SK-N-DZ (cell line): ENCODE results near the gene IL4I1.

Experiments used
- DNase-seq: peaks from one replicate; pipeline ENCODE4 v3.0.0-alpha.2; 2015; ENCODE audit warnings: low spot score

Gene IL4I1

GRCh38 chr19:49863935-49864320 is 32.8 kb downstream of the IL4I1 start:
- no peak for DNase-seq

DNA sequence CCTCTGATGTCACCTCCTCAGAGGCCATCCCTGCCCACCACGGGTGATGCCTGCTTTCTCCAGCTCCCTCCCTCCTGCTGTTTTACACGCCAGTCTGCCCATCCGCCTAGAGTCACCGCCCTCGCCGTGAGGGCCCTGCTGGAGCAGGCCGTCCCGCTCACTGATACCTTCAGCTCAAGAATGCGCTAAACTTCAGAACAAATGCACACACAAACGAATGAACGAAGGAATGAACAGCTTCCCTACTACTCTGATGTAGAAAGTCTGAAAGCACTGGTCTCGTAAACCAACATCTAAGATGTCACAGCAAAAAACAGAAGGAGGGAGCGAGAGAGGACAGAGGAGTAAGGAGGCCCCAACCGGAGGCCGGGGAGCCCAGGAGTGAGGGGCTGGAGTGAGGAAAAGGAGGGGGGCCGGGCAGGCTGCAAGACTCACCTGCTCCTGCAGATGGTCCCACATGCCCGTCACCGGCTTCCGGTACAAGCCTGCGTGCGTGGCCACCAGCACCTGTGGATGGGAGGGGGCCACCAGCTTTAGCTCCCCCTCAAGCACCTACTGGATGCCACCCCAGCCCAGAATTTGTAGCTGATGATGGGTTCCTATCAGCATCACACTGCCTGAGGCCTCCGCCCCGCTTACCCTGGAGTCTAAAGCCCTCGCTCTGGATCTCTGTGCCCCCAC is 33.3 kb downstream of the IL4I1 start:
- no peak for DNase-seq

DNA sequence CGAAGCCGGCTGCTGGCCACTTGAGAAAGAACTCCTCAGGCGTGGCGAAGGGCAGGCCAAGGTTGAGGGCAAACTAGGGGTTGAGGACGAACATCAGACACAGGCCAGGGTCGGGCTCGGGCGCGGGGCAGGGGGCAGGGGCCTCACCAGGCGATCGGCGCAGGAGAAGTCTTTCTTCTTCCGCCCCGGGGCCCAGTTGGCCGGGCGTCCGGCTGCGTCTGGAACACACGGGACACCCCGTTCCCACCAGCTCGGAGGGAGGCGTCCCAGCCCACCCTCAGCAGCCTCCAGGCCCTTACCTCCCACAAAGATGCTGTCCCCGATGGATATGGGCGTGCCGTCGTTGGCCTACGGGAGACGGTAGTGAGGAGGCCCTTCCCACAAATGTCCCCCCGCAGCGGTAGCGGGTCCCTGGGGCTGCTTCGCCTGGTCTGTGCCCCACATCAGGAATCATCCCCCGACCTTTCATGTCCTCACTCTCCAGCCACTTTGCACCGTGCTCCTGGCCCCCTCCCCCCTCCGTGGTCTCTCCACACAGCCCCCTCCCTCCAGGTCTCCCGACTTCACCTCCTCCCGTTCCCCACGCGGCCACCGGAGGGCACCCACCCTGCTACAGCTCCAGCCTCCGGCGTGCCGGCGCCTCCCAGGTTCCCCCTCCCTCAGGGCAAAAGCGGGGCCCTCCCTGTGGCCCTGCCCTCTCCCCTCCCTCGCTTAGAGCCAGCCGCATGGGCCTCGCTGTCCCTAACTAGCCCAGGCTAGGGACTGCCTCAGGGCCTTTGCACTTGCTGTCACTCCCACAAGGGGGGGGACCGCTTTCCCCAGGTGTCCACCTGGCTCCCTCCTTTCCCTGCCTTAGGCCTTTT is 34.1 kb downstream of the IL4I1 start:
- no peak for DNase-seq

DNA sequence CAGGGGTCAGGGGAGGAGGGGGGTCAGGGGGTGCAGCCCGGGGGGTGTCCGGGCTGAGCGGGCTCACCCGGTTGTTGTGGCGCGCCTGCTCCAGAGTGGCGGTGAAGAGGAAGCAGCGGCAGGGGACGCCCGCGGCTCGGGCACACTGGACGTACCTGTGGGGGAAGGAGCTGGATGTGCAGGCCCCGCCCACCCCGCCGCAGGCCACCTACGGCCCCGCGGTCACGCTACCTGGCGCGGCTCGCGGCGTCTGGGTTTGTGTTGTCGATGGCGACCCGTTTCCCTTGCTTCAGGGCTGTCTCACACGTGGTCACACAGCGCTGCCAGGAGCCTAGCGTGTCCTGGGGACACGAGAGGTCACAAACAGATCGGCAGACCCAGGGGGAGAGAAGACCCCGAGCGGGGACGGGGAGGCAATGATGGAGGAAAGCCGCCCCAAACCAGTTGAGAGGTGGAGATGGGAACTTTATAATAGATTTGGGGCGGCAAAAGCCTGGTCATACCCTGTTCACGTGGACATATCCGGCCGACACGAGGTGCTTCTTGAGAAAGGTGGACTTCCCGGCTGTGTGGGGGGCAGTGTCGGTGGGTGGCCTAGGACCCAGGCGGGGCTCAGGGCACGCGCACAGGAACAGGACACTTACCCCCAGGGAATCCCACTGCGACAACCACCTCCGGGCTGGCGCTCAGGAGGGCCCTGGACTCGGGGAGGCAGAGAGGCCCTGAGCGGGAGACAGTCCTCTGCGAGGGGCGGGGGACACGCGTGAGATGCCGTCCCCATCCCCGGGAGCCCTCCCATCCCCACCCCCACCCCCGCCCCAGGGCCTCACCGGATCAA is 34.9 kb downstream of the IL4I1 start:
- no peak for DNase-seq

DNA sequence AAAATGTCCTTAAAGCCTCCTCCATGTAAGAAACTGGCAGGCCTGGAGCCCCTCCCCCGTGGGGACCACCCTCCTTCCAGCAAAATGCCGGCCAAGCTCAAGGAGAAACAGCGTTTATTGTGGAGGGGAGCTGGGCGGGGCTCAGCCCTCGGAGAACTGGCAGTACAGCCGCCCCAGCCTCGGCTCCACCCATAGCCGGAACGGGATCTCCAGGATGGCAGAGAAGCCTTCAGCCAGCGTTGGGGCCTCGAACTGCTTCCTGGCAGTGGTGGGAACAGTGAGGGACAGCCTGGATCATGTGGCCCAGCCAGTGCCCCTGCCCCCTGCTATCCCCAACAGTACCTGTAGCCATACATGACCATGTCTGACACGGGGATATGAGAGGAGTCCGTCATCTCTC is 35.6 kb downstream of the IL4I1 start:
- no peak for DNase-seq

- DNase-seq = no peak
These were observed 36.2 kb downstream of the IL4I1 start for GRCh38 chr19:49860336-49861102.

- DNase-seq = no peak
These were observed 36.9 kb downstream of the IL4I1 start for GRCh38 chr19:49859682-49860335.

DNA sequence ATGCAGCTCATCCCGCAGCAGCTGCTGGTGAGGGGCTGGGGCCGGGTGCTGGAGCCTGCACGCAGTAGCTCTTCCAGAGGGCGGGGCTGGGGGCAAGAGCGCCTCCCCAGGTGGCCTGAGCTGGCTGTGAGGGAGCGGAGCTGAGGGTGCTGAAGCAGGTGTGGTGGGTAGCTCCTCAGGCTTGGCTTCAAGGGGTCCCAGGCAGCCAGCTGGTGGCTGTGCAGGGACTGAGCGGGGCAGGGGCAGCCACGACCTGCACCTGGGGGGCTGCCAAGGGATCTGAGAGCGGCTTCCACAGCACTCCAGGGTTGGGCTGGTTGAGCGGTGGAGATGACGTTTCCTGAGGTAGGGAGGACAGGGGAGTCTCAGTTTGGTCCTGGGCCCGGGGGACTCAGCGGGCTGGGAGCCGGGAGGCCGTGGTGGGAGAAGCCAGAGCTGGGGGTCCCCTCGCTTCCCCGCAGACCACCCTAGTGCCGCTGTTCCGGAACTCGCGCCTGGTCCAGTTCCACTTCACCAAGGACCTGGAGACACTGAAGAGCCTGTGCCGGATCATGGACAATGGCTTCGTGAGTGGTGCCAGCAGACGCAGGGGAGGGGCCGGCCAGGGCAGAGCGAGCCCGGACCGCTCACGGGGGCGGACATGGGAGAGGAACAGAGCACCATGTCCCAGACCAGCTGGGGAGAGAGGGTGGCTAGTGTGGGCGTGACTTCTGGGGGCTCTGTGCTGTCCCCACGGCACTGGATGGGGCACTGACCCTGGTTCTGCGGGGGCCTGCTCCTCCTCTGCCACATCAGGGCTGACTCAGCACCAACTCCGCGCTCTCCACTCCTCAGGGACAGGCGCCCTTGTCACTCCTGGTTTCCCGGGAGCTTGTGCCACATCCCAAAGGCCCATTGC is 38.4 kb downstream of the IL4I1 start:
- no peak for DNase-seq

GRCh38 chr19:49857838-49858087 is 38.9 kb downstream of the IL4I1 start:
- DNase-seq = no peak

DNA sequence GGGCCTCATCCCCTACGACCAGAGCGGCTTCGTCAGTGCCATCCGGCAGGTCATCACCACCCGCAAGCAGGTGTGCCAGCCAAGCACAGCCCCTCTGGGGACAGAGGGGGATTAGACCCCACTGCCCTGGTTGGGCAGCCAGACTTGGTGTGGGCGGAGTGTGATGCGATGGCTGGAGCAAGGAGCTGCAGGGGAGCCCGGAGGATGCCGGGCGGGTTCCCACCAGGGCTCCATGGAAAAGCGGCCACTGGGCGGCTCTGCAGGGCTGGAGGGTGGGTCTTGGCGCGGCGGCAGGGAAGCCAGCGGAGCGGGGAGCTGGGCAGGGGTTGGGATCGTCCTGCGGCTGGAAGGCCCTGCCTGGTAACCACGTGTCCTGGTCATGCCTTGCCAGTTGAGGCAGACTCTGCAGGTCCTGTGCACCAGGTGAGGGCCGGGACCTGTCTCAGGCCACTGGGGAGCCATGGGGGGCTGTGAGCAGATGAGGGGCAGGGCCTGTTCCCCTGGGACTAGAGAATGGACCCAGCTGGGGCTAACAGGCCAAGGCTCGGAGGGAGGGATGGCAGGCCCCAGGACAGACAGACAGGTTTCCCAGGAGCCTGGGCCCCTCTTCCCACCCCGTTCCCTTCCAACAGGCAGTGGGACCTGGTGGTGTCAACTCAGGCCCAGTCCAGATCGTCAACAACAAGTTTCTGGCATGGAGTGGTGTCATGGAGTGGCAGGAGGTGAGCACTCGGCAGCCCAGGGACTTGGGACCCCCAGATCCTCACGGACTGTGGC is 39.4 kb downstream of the IL4I1 start:
- no peak for DNase-seq

- no peak for DNase-seq
These were observed 40.1 kb downstream of the IL4I1 start for GRCh38 chr19:49856574-49857021.

GRCh38 chr19:49855676-49856573 is 40.8 kb downstream of the IL4I1 start:
- DNase-seq = no peak

- no peak for DNase-seq
These were observed 41.4 kb downstream of the IL4I1 start for GRCh38 chr19:49855277-49855675.

DNA sequence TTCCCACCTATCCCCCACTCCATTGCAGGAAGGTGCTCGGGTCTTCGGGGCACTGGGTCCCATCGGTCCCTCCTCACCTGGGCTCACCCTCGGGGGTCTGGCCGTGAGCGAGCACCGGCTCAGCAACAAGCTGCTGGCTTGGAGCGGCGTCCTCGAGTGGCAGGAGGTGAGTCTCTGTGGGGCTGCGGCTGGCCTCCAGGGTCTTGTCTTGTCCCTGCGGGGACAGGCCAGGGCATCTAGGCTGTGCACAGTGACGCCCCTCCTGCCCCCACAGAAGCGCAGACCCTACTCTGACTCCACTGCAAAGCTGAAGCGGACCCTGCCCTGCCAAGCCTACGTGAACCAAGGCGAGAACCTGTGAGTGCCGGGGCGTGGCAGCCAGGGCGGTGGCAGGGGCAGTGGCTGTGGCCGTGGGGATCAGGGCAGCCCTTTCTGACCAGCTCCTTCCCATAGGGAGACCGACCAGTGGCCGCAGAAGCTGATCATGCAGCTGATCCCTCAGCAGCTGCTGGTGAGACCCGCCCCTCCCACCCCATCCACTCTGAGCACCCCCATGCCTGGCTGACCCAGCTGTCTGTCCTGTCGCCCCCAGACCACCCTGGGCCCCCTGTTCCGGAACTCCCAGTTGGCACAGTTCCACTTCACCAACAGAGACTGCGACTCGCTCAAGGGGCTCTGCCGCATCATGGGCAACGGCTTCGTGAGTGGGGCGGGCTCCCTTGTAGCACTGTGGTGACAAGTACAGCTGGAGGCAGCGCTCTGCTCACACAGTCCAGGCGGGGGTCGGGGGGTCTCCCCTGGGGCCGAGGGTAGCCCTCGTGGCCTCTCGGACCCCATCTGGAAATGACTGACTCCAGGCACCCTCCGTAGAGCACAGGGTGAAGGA is 42.1 kb downstream of the IL4I1 start:
- DNase-seq = no peak

DNA sequence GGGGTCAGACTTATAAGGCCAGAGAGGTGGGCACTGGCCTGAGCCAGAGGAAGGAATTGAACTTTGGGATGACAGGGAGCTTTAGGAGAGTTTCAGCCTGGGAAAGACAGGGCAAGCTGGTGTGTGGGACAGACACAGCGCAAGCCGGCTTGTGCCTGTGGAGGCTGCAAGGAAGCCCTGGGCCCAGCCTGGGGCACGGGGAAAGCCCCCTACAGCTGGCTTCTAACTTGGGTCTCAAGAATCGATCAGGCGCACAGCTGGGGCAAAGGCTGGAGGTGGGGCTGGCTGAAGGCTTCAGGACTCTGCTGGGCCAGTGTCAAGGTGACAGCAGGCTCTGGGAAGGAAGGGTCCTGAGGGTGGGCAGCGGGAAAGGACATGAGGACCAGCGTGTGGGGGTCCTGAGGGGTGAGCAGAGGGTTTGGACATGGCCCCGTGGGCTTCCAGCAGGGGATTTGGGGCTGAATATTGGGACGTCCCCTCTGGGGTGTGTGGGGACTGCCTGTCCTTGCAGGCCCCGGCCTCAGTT is 42.8 kb downstream of the IL4I1 start:
- DNase-seq = no peak

DNA sequence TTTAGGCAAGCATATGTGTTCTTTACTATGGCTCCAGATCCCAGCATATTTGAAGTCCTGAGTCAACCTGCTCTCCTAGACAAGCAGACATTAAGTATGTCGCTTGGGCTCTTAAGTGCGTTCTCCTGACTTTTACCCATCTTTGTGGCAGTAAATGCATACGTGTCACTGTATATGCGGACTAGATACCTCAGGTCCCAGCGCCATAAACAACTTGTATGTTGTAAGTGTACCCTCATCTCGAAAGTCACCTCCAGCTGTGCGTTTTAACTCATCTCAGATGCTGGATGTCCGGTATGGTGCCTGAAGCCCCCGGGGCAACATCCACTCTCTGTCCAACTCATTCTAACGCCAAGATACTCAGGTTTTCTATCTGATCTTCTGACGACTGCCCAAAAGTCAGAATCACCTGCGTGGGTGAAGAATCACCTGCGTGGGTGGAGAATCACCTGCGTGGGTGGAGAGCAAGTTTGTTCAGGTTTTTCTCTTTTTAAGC is 44.0 kb downstream of the IL4I1 start:
- DNase-seq = no peak
